IMR-90 (cell line): ENCODE results near the gene IMMP1L. TPM values are rescaled to one million over a fixed set of nuclear protein-coding genes. Genes with fewer than 3 reads are reported as not detected.

Source experiments
- ATAC-seq: fragments of 200-7000 bp; cut with Tn5 transposase; 2 replicates; pipeline ENCODE4 v1.9.1; 2020; ENCODE audit warnings: low read depth, mild to moderate bottlenecking, moderate library complexity
- BruUV-seq: library from RNA; stranded (reverse); fragments of 400-500 nt; replicated peaks from 2 replicates; lab custom pipeline; 2021; lab: Mats Ljungman, UMichigan
- CTCF ChIA-PET: fragments of 300-600 bp; formaldehyde crosslinking; extraction: SDS; loops from one replicate; lab custom pipeline; 2021; ENCODE audit warnings: antibody characterized with exemption; lab: Yijun Ruan, JAX
- POLR2A ChIA-PET: fragments of 300-600 bp; sonication (Branson Sonifier 250); formaldehyde crosslinking; loops from one replicate; lab custom pipeline; 2022; ENCODE audit warnings: antibody characterized with exemption; ENCODE audit not compliant: unreplicated experiment; lab: Charles Lee
- DNase-seq: peaks from one replicate; pipeline ENCODE4 v3.0.0; 2013
- H2AFZ ChIP-seq: replicated peaks from 2 replicates; pipeline ENCODE3; 2013; ENCODE audit warnings: low read length, mild to moderate bottlenecking; ENCODE audit not compliant: poor library complexity
- H2AK5ac ChIP-seq: 2 replicates; pipeline ENCODE4 v1.6.1; 2013; ENCODE audit warnings: low read depth, low read length, inconsistent platforms
- H2AK9ac ChIP-seq: replicated peaks from 2 replicates; pipeline ENCODE3; 2013; ENCODE audit warnings: mild to moderate bottlenecking, low read depth, low read length, moderate library complexity; ENCODE audit not compliant: poor library complexity
- H2BK120ac ChIP-seq: 2 replicates; pipeline ENCODE4 v1.6.1; 2013; ENCODE audit warnings: low read depth, low read length, inconsistent platforms
- H2BK15ac ChIP-seq: 3 replicates; pipeline ENCODE4 v1.6.1; 2013; ENCODE audit warnings: low read depth, low read length, inconsistent platforms
- H2BK20ac ChIP-seq: 2 replicates; pipeline ENCODE4 v1.6.1; 2013; ENCODE audit warnings: low read depth, mild to moderate bottlenecking, inconsistent platforms, low read length, moderate library complexity
- H2BK5ac ChIP-seq: 2 replicates; pipeline ENCODE4 v1.6.1; 2013; ENCODE audit warnings: mild to moderate bottlenecking, low read depth, low read length, inconsistent platforms; ENCODE audit not compliant: poor library complexity, severe bottlenecking
- H3K14ac ChIP-seq: replicated peaks from 2 replicates; pipeline ENCODE4 v1.6.1; 2013; ENCODE audit warnings: low read depth, low read length, inconsistent platforms
- H3K18ac ChIP-seq: 2 replicates; pipeline ENCODE4 v1.6.1; 2013; ENCODE audit warnings: low read depth, low read length, control low read depth
- H3K23ac ChIP-seq: 2 replicates; pipeline ENCODE4 v1.6.1; 2013; ENCODE audit warnings: low read depth, low read length, inconsistent platforms
- H3K27ac ChIP-seq: 2 replicates; pipeline ENCODE4 v1.5.1; 2013; ENCODE audit warnings: mild to moderate bottlenecking, control low read depth, low read length; ENCODE audit not compliant: insufficient read depth
- H3K27me3 ChIP-seq: 2 replicates; pipeline ENCODE4 v1.6.1; 2013; ENCODE audit warnings: low read length; ENCODE audit not compliant: control insufficient read depth, insufficient read depth
- H3K36me3 ChIP-seq: 2 replicates; pipeline ENCODE4 v1.6.1; 2013; ENCODE audit warnings: low read length, mixed read lengths; ENCODE audit not compliant: control insufficient read depth, insufficient read depth
- H3K4ac ChIP-seq: 2 replicates; pipeline ENCODE4 v1.6.1; 2013; ENCODE audit warnings: low read depth, low read length, inconsistent platforms
- H3K4me1 ChIP-seq: 2 replicates; pipeline ENCODE4 v1.6.1; 2013; ENCODE audit warnings: low read length, mixed read lengths; ENCODE audit not compliant: control insufficient read depth, insufficient read depth
- H3K4me2 ChIP-seq: 2 replicates; pipeline ENCODE4 v1.6.1; 2013; ENCODE audit warnings: low read depth, mild to moderate bottlenecking, control low read depth, low read length, moderate library complexity
- H3K4me3 ChIP-seq: 2 replicates; pipeline ENCODE4 v1.5.1; 2013; ENCODE audit warnings: low read depth, mild to moderate bottlenecking, control low read depth, low read length, moderate library complexity; ENCODE audit not compliant: insufficient read depth
- H3K56ac ChIP-seq: 2 replicates; pipeline ENCODE4 v1.6.1; 2013; ENCODE audit warnings: low read length, inconsistent platforms; ENCODE audit not compliant: insufficient read depth; ENCODE audit errors: extremely low read depth
- H3K79me1 ChIP-seq, 2 experiments: 2 replicates each; pipeline ENCODE4 v1.6.1; 2013; ENCODE audit warnings: low read length in 2 of 2, inconsistent platforms in 1 of 2, low read depth in 1 of 2
- H3K9ac ChIP-seq: 2 replicates; pipeline ENCODE4 v1.6.1; 2013; ENCODE audit warnings: low read depth, low read length, control low read depth
- H3K9me1 ChIP-seq: 2 replicates; pipeline ENCODE4 v1.6.1; 2013; ENCODE audit warnings: low read length, inconsistent platforms; ENCODE audit not compliant: insufficient read depth
- H3K9me3 ChIP-seq: 2 replicates; pipeline ENCODE4 v1.6.1; 2013; ENCODE audit warnings: low read length; ENCODE audit not compliant: control insufficient read depth, insufficient read depth
- H4K20me1 ChIP-seq: 2 replicates; pipeline ENCODE4 v1.6.1; 2013; ENCODE audit warnings: low read length, inconsistent platforms; ENCODE audit not compliant: insufficient read depth
- H4K5ac ChIP-seq: 2 replicates; pipeline ENCODE4 v1.6.1; 2013; ENCODE audit warnings: mild to moderate bottlenecking, low read depth, low read length, control low read depth
- H4K8ac ChIP-seq, 2 experiments: 2 replicates each; pipeline ENCODE4 v1.6.1; 2013; ENCODE audit warnings: low read depth in 2 of 2, low read length in 2 of 2, control low read depth in 1 of 2, inconsistent platforms in 1 of 2
- H4K91ac ChIP-seq: 2 replicates; pipeline ENCODE4 v1.6.1; 2013; ENCODE audit warnings: low read depth, low read length, inconsistent platforms; ENCODE audit not compliant: insufficient read depth
- CEBPB ChIP-seq: IDR thresholded peaks from 2 replicates; pipeline ENCODE4 v1.6.1; 2012; ENCODE audit warnings: low read depth, low read length, improper control_type of control experiment
- CHD1 ChIP-seq: IDR thresholded peaks from 2 replicates; pipeline ENCODE4 v1.6.1; 2012; ENCODE audit warnings: low read depth, low read length, improper control_type of control experiment
- POLR2A ChIP-seq: IDR thresholded peaks from 2 replicates; pipeline ENCODE4 v1.6.1; 2012; ENCODE audit warnings: mild to moderate bottlenecking, low read depth, low read length
- RCOR1 ChIP-seq: IDR thresholded peaks from 2 replicates; pipeline ENCODE4 v1.6.1; 2012; ENCODE audit warnings: mild to moderate bottlenecking, low read length, improper control_type of control experiment; ENCODE audit not compliant: insufficient replicate concordance
- RFX5 ChIP-seq: IDR thresholded peaks from 2 replicates; pipeline ENCODE4 v1.8.0; 2012; ENCODE audit warnings: low read depth, mild to moderate bottlenecking, low read length, moderate library complexity
- dilution Hi-C: fragments of 300-500 bp; cut with HindIII; formaldehyde crosslinking; loops from one replicate; pipeline ENCODE4 v1.14.3; 2018; ENCODE audit warnings: low sequenced_read_pairs; ENCODE audit not compliant: unreplicated experiment
- in situ Hi-C: fragments of 300-500 bp; cut with MboI; formaldehyde crosslinking; loops from 3 replicates; pipeline ENCODE4 v1.14.3; 2019; ENCODE audit warnings: low sequenced_read_pairs, inconsistent platforms, mixed read lengths
- intact Hi-C: fragments of 100-400 bp; cut with micrococcal nuclease; formaldehyde crosslinking; loops from 2 replicates; pipeline ENCODE4 v1.10.0; 2022
- polyA plus RNA-seq, 3 experiments: library from polyadenylated mRNA; depleted of rRNA; stranded (reverse); fragments of >200 nt; gene quantifications; 2 replicates each; pipeline ENCODE4 v1.2.3, GENCODE V29; 2012; ENCODE audit warnings: low replicate concordance in 1 of 3
- total RNA-seq: library from RNA; depleted of rRNA; stranded (reverse); fragments of >200 nt; gene quantifications from 2 replicates; pipeline ENCODE4 v1.2.3, GENCODE V29; 2012

IMMP1L gene
- total and polyA plus RNA-seq, 2 of the 4 experiments (the other 2 are of a cell fraction), result 5.0 to 10.7 TPM

DNA sequence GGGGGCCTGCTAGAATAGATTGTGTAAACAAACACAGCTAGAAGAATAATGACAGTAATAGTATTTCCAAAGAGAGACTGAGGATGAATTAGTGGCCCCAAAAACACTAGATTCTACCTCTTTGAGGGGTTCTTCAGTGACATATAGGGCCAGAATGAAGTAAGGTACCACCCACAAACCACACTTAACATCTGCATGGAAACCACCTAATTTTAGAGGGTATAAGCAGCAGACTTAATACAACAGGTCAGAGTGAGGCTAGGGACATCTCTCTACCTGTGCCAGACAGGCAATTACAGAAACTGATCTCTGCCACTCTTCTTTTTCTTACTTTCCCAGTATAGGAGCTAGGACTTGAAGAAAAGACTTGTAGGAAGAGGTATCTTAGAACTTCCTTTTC lies 20.3 kb upstream of the IMMP1L start:
- Histone ChIP-seq H3K36me3 (no peaks in the 10 kb centered on the region), H3K4me2 (no peak overlapping the region), H3K14ac (no peak overlapping the region), H3K27ac (no peak overlapping the region), H2BK20ac (no peak overlapping the region), H4K91ac (no peak overlapping the region), H3K79me1 (no peaks in the 10 kb centered on the region), H2BK120ac (no peak overlapping the region), H2AK9ac (no peak overlapping the region), H3K9me3 (no peaks in the 10 kb centered on the region), H3K23ac (no peak overlapping the region), H3K4ac (no peak overlapping the region), H3K56ac (no peak overlapping the region), H2AK5ac (no peak overlapping the region), H2BK5ac (no peak overlapping the region), H4K8ac (no peak overlapping the region), H3K9ac (no peak overlapping the region), H2BK15ac (no peak overlapping the region), H3K9me1 (peaks cover 3% of the 10 kb centered on the region), H4K20me1 (no peaks in the 10 kb centered on the region), H4K5ac (no peak overlapping the region), H3K18ac (no peak overlapping the region), H3K27me3 (no peaks in the 10 kb centered on the region), H3K4me1 (no peaks in the 10 kb centered on the region), H3K4me3 (no peak overlapping the region), H2AFZ (no peak overlapping the region)
- CTCF ChIA-PET, result interaction anchor here (0.5 kb wide), 1 partner anchor 130 kb away, joined by 3 read pairs; no protein-coding TSS in a partner anchor
- dilution Hi-C loops, result no loop called here
- TF ChIP-seq CEBPB (no peak), CHD1 (no peak), RCOR1 (no peak), RFX5 (no peak), POLR2A (no peak)
- POLR2A ChIA-PET, result no interaction called here
- BruUV-seq, result no TSS peak
- no peak for DNase-seq
- in situ Hi-C loops, result no loop called here
- intact Hi-C loops, result no loop called here
- no peak for ATAC-seq
